Measurements from ENCODE around the gene NCS1.

- TF ChIP-seq, protein P1, sequence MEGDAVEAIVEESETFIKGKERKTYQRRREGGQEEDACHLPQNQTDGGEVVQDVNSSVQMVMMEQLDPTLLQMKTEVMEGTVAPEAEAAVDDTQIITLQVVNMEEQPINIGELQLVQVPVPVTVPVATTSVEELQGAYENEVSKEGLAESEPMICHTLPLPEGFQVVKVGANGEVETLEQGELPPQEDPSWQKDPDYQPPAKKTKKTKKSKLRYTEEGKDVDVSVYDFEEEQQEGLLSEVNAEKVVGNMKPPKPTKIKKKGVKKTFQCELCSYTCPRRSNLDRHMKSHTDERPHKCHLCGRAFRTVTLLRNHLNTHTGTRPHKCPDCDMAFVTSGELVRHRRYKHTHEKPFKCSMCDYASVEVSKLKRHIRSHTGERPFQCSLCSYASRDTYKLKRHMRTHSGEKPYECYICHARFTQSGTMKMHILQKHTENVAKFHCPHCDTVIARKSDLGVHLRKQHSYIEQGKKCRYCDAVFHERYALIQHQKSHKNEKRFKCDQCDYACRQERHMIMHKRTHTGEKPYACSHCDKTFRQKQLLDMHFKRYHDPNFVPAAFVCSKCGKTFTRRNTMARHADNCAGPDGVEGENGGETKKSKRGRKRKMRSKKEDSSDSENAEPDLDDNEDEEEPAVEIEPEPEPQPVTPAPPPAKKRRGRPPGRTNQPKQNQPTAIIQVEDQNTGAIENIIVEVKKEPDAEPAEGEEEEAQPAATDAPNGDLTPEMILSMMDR (conservative IDR thresholded peaks at IDR 0.05 in 1 of 2, IDR thresholded peaks at IDR 0.05 in 1 of 2; ENCODE audit: low read depth in 1 of 2, low read length in 2 of 2), result no peak
- TF ChIP-seq EZH2 (IDR thresholded peaks at IDR 0.05; ENCODE audit: low read length, missing control alignments), result no peak
These were observed 34.4 kb downstream of the NCS1 start for GRCh38 chr9:130206579-130206978.

All from fibroblast of lung (primary cell).